Type B pancreatic cell (in vitro differentiated cells): ENCODE data around the gene GNAS. TPM values are rescaled to one million over a fixed set of nuclear protein-coding genes. Genes with fewer than 3 reads are reported as not detected.

Source experiments
- DNase-seq: peaks from one replicate; pipeline ENCODE4 v3.0.0; 2021; ENCODE audit warnings: mixed read lengths; ENCODE audit not compliant: unreplicated experiment; ENCODE audit errors: extremely low spot score
- H3K27ac Mint-ChIP-seq: 2 replicates; pipeline ENCODE4 v1.8.0; 2021; ENCODE audit warnings: mild to moderate bottlenecking, mixed read lengths
- H3K27me3 Mint-ChIP-seq: 2 replicates; pipeline ENCODE4 v1.8.0; 2021; ENCODE audit warnings: mixed read lengths
- H3K36me3 Mint-ChIP-seq: 2 replicates; pipeline ENCODE4 v1.8.0; 2021; ENCODE audit warnings: mixed read lengths
- H3K4me1 Mint-ChIP-seq: one replicate; pipeline ENCODE4 v1.8.0; 2021; ENCODE audit warnings: mixed read lengths; ENCODE audit not compliant: unreplicated experiment
- H3K4me3 Mint-ChIP-seq: 2 replicates; pipeline ENCODE4 v1.8.0; 2021; ENCODE audit warnings: mild to moderate bottlenecking, mixed read lengths
- H3K9me3 Mint-ChIP-seq: 2 replicates; pipeline ENCODE4 v1.8.0; 2021; ENCODE audit warnings: mixed read lengths
- CTCF ChIP-seq: fragments of 200-600 bp; sonication (generic); conservative IDR thresholded peaks from 2 replicates; pipeline ENCODE4 v1.5.0; 2021; ENCODE audit warnings: antibody characterized with exemption, mild to moderate bottlenecking
- long read RNA-seq: library from polyadenylated mRNA; unstranded; transcript quantifications from one replicate; pipeline ENCODE4 v2.0.0, GENCODE V29; 2020
- total RNA-seq: library from RNA; stranded (reverse); gene quantifications from 2 replicates; pipeline ENCODE4 v1.2.1, GENCODE V29; 2021; ENCODE audit warnings: low replicate concordance

The GNAS gene
- 1,005 and 1,406 TPM in 2 replicates for total RNA-seq
- long read RNA-seq, full-length matches to known transcripts = 240 of 334 reads
- long read RNA-seq, partial matches to known transcripts = 42 of 334 reads
- long read RNA-seq, other reads (novel, unspliced or antisense) = 52 of 334 reads

- Mint-ChIP-seq H3K27ac (peak within 1 kb of the TSS; percentile 62), H3K4me3 (peak within 1 kb of the TSS; percentile 95), H3K4me1 (peaks cover 18% of the 10 kb centered on the region), H3K9me3 (no peaks in the 10 kb centered on the region), H3K27me3 (peaks cover 67% of the 10 kb centered on the region), H3K36me3 (peaks cover 6% of the 10 kb centered on the region)
- DNase-seq = no peak
- TF ChIP-seq CTCF = peak; percentile 79
These were observed at the start of gene GNAS for GRCh38 chr20:58852543-58853271. Gene GNAS, plus strand, starts transcription at chr20:58852716.

GRCh38 chr20:58803533-58803932, 49.0 kb upstream of the GNAS start:
- no peak for DNase-seq
- no peaks in the 10 kb centered on the region for H3K36me3 Mint-ChIP-seq
- no peak overlapping the region for H3K27ac Mint-ChIP-seq
- TF ChIP-seq CTCF = no peak
- H3K4me1 Mint-ChIP-seq = peaks cover 5% of the 10 kb centered on the region
- H3K27me3 Mint-ChIP-seq = peaks cover 10% of the 10 kb centered on the region
- H3K4me3 Mint-ChIP-seq = no peak overlapping the region
- no peaks in the 10 kb centered on the region for H3K9me3 Mint-ChIP-seq

GRCh38 chr20:58807801-58808200, 44.7 kb upstream of the GNAS start:
- H3K9me3 Mint-ChIP-seq = no peaks in the 10 kb centered on the region
- no peak for TF ChIP-seq CTCF
- H3K4me1 Mint-ChIP-seq = peaks cover 5% of the 10 kb centered on the region
- no peak for DNase-seq
- H3K36me3 Mint-ChIP-seq = no peaks in the 10 kb centered on the region
- H3K27me3 Mint-ChIP-seq = peaks cover 10% of the 10 kb centered on the region
- H3K4me3 Mint-ChIP-seq = no peak overlapping the region
- H3K27ac Mint-ChIP-seq = no peak overlapping the region

- Mint-ChIP-seq H3K9me3 (no peaks in the 10 kb centered on the region), H3K4me1 (peaks cover 5% of the 10 kb centered on the region), H3K36me3 (no peaks in the 10 kb centered on the region), H3K27ac (no peak overlapping the region), H3K4me3 (no peak overlapping the region), H3K27me3 (peaks cover 13% of the 10 kb centered on the region)
- no peak for DNase-seq
- no peak for TF ChIP-seq CTCF
These were observed 44.1 kb upstream of the GNAS start for GRCh38 chr20:58808271-58809046.

- Mint-ChIP-seq H3K27ac (no peak overlapping the region), H3K36me3 (no peaks in the 10 kb centered on the region), H3K4me1 (no peaks in the 10 kb centered on the region), H3K4me3 (no peak overlapping the region), H3K9me3 (no peaks in the 10 kb centered on the region), H3K27me3 (peaks cover 8% of the 10 kb centered on the region)
- no peak for DNase-seq
- no peak for TF ChIP-seq CTCF
These were observed 42.2 kb upstream of the GNAS start for GRCh38 chr20:58810116-58810878.
